Heart right ventricle (tissue), 16 donors: Measurements from ENCODE around the gene EXOC5. TPM values are rescaled to one million over a fixed set of nuclear protein-coding genes. Genes with fewer than 3 reads are reported as not detected.

Source experiments
- ATAC-seq, 8 donors: fragments of 200-7000 bp; cut with Tn5 transposase; one replicate each; pipeline ENCODE4 v1.9.1; 2020; ENCODE audit warnings: mild to moderate bottlenecking in 8 of 8, moderate library complexity in 8 of 8, moderate number of reproducible peaks in 1 of 8
- DNase-seq, 2 donors: peaks; one replicate each; pipeline ENCODE4 v3.0.0-alpha.2; 2020
- H3K27ac ChIP-seq, 10 donors: fragments of 200-600 bp; sonication (generic) in 2 of 10; one replicate each; pipeline versions ENCODE4 v1.5.0 to v1.8.0; 2020 to 2022; ENCODE audit warnings: mild to moderate bottlenecking in 3 of 10
- H3K27me3 ChIP-seq, 7 donors: fragments of 200-600 bp; one replicate each; pipeline ENCODE4 v1.8.0; 2021 to 2022; ENCODE audit warnings: mild to moderate bottlenecking in 2 of 7
- H3K36me3 ChIP-seq, 9 donors: fragments of 200-600 bp; sonication (generic) in 1 of 9; one replicate each; pipeline versions ENCODE4 v1.5.0 to v1.8.0; 2020 to 2022; ENCODE audit warnings: mild to moderate bottlenecking in 2 of 9
- H3K4me1 ChIP-seq, 9 donors: fragments of 200-600 bp; sonication (generic) in 1 of 9; one replicate each; pipeline versions ENCODE4 v1.5.0 to v1.8.0; 2020 to 2022; ENCODE audit warnings: mild to moderate bottlenecking in 4 of 9
- H3K4me3 ChIP-seq, 10 donors: fragments of 200-600 bp; sonication (generic) in 2 of 10; one replicate each; pipeline versions ENCODE4 v1.5.0 to v1.8.0; 2020 to 2022; ENCODE audit warnings: mild to moderate bottlenecking in 7 of 10, moderate library complexity in 2 of 10
- H3K9me3 ChIP-seq, 11 donors: fragments of 200-600 bp in 10 of 11; sonication (generic) in 2 of 11; one replicate each; pipeline versions ENCODE4 v1.5.0 to v1.8.0; 2013 to 2022; ENCODE audit warnings: mild to moderate bottlenecking in 2 of 11, control low read depth in 1 of 11, moderate library complexity in 1 of 11
- CTCF ChIP-seq, 9 donors: fragments of 200-600 bp; sonication (generic) in 2 of 9; IDR thresholded peaks; one replicate each; pipeline versions ENCODE4 v1.5.0 to v1.8.0; 2021 to 2022; ENCODE audit warnings: antibody characterized with exemption in 9 of 9, mild to moderate bottlenecking in 5 of 9, moderate library complexity in 1 of 9
- WGBS, 2 donors: extraction: QIAGEN DNeasy Blood & Tissue Kit; methylation state at CpG; one replicate each; pipeline ENCODE4 v1.1.7; 2013; ENCODE audit warnings: inconsistent platforms in 1 of 2; 5-methylcytosine and 5-hydroxymethylcytosine counted together
- intact Hi-C, 10 donors: fragments of 100-400 bp; cut with DNase I; formaldehyde crosslinking; loops; one replicate each; pipeline versions ENCODE4 v1.11.1 to v1.14.2; 2022
- polyA plus RNA-seq, 2 donors: library from polyadenylated mRNA; stranded (reverse); fragments of 200-250 nt; gene quantifications; one replicate each; pipeline ENCODE4 v1.2.3, GENCODE V29; 2013
- total RNA-seq, 10 donors: library from RNA; stranded (reverse); fragmentation: NEBNext Ultra II Directional in 3 of 10; extraction: Animal tissue kit (Norgen Biotek cat#: 25700) in 3 of 10; gene quantifications; one replicate each; pipeline versions ENCODE4 v1.2.1 to v1.2.4, GENCODE V29; 2021 to 2023
- donor health status: Arrhythmogenic right ventricular cardiomyopathy.
- donor health status: ischemic (EF 13 %, LVEDD 7.1; RV severe dilation, severe dysfunction).
- donor health status: healthy with polysubstance abuse.
- donor health status: DM: no; HTN: yes; CAD: no.
- donor health status: DM: no; HTN: no; CAD: no.
- donor health status: ischemic (EF 25% LVEDD 6.9; RV normal size, moderate dysfunction).
- donor health status: ischemic (EF 25% LVEDD 5.7; RV mildly dilated, moderate dysfunction).
- donor health status: healthy.
- donor health status: DM: yes; HTN: yes; CAD: no.
- donor health status: Ischemic cardiomyopathy.
- donor health status: ischemic (EF 35%, LVEDD 5.7; RV mildly dilated, moderate dysfunction).
- donor health status: nonischemic (EF 11% LVEDD 7.7; RV severe dilation, severe dysfunction).
- donor health status: DM: yes; HTN: yes; CAD: no.
- donor health status: PGD.
- donor health status: ischemic (EF 29% LVEDD 5.4; RV normal size, mild dysfunction).
- donor health status: nonischemic (EF 23%, LVEDD 6.1; RV moderate dilation, normal function).

The EXOC5 gene
- total and polyA plus RNA-seq, 12 donors, result 5.5 to 70.1 (median 59.8) TPM

GRCh38 chr14:57169901-57170300 lies 98.8 kb downstream of the EXOC5 start:
- DNase-seq (no peak), ATAC-seq (no peak)
- Histone ChIP-seq H3K4me3 (no peak overlapping the region), H3K27me3 (peaks cover 0 to 5% (median 4%) of the 10 kb centered on the region in 7 donors), H3K27ac (no peak overlapping the region), H3K36me3 (no peaks in the 10 kb centered on the region), H3K9me3 (no peaks in the 10 kb centered on the region), H3K4me1 (no peaks in the 10 kb centered on the region)
- WGBS, 2 donors, result 54 to 60% methylated on average over 3 of the region's 3 CpGs
- TF ChIP-seq CTCF (IDR thresholded peaks at IDR 0.05), result no peak
- intact Hi-C loops, result no loop called here

- no peak for TF ChIP-seq CTCF (IDR thresholded peaks at IDR 0.05)
- Histone ChIP-seq H3K4me3 (no peak overlapping the region), H3K27ac (no peak overlapping the region), H3K36me3 (no peaks in the 10 kb centered on the region), H3K27me3 (peaks cover 0 to 4% (median 0%) of the 10 kb centered on the region in 7 donors), H3K9me3 (no peaks in the 10 kb centered on the region), H3K4me1 (no peaks in the 10 kb centered on the region)
- DNase-seq (no peak), ATAC-seq (no peak)
- 74 to 89% methylated on average over 2 of the region's 2 CpGs for WGBS, 2 donors
- intact Hi-C loops, result no loop called here
Measured at GRCh38 chr14:57168138-57168679, 100.5 kb downstream of the EXOC5 start.

GRCh38 chr14:57161583-57162234 lies 107.0 kb downstream of the EXOC5 start:
- Histone ChIP-seq H3K4me1 (no peaks in the 10 kb centered on the region), H3K9me3 (no peaks in the 10 kb centered on the region), H3K36me3 (no peaks in the 10 kb centered on the region), H3K27ac (no peak overlapping the region), H3K27me3 (peaks cover 0 to 21% (median 0%) of the 10 kb centered on the region in 7 donors), H3K4me3 (no peak overlapping the region)
- 65 to 66% methylated on average over 8 of the region's 8 CpGs for WGBS, 2 donors
- ATAC-seq (no peak), DNase-seq (no peak)
- TF ChIP-seq CTCF (IDR thresholded peaks at IDR 0.05), result no peak
- intact Hi-C loops, result no loop called here

DNA sequence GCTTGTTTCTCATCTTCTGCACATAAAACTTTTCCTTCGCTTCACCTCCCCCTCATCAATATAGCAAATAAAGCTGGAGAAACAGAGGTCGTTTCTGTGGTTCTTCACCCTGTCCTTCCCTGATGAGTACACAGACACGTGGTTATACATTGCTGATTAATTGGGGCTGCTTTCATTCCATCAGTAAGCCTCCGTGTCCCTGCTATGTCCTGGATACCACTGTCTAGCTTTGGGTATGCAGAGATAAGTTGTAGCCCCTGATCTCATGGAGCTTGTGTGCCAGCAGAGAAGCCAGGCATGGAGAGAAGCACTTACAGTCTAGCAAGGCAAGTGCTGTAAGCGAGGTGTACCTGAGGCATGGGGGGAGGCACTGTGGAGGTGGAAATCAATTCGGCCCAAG lies 108.4 kb downstream of the EXOC5 start:
- ATAC-seq (no peak), DNase-seq (no peak)
- WGBS, 2 donors, result 63% methylated on average over 6 of the region's 6 CpGs
- Histone ChIP-seq H3K4me1 (no peaks in the 10 kb centered on the region), H3K27ac (no peak overlapping the region), H3K36me3 (no peaks in the 10 kb centered on the region), H3K27me3 (peaks cover 0 to 22% (median 0%) of the 10 kb centered on the region in 7 donors), H3K4me3 (no peak overlapping the region), H3K9me3 (peaks cover 0 to 2% (median 0%) of the 10 kb centered on the region in 11 donors)
- no peak for TF ChIP-seq CTCF (IDR thresholded peaks at IDR 0.05)
- intact Hi-C loops, result no loop called here
